ENCODE data around the gene RNASEH2A. TPM values are rescaled to one million over a fixed set of nuclear protein-coding genes. Genes with fewer than 3 reads are reported as not detected.

Gene RNASEH2A
- total RNA-seq, 1 donor from 2014 or later, result 22.1 TPM

DNA sequence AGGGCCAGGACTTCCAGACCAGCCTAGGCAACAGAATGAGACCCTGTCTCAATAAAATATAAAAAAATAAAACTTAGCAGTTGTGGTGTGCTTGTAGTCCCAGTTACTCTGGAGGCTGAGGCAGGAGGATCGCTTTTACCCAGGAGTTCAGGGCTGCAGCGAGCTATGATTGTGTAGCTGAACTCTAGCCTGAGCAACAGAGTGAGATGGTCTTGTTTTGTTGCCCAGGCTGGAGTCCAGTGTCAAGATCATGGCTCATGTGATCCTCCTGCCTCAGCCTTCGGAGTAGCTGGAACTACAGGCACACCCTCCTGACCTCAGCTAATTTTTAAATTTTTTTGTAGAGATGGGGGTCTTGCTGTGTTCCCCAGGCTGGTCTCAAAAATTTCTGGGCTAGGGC is 19.4 kb upstream of the RNASEH2A start:
- Mint-ChIP-seq H3K36me3 (ENCODE audit: low read depth) (peaks cover 12% of the 10 kb centered on the region), H3K4me3 (no peak overlapping the region), H3K9me3 (no peaks in the 10 kb centered on the region), H3K27ac (no peak overlapping the region), H3K27me3 (no peaks in the 10 kb centered on the region), H3K4me1 (peaks cover 44% of the 10 kb centered on the region)
- intact Hi-C loops (cut with micrococcal nuclease), result no loop called here
- DNase-seq (no peak), ATAC-seq (ENCODE audit: low read depth) (no peak)
- ChIA-PET POLR2A (interaction anchor here (1.3 to 13.2 kb wide), 3 partner anchors 9 to 53 kb away, joined by 3 to 909 read pairs (median 8); partner anchors contain the start of genes HOOK2 and TRIR), CTCF (interaction anchor here (0.7 to 4.3 kb wide), 3 partner anchors 9 to 61 kb away, joined by 3 to 43 read pairs (median 3); no protein-coding TSS in a partner anchor)
- TF ChIP-seq CTCF (IDR thresholded peaks at IDR 0.05), result no peak

DNA sequence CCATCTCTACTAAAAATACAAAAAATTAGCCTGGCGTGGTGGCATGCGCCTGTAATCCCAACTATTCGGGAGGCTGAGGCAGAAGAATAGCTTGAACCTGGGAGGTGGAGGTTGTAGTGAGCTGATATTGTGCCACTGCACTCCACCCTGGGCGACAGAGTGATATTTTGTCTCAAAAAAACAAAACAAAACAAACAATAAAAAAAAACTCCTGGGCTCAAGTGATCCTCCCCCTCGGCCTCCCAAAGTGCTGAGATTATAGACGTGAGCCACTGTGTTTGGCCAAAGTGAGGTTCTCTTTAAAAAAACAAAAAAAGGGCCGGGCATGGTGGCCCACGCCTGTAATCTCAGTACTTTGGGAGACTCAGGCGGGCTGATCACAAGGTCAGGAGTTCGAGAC is 18.9 kb upstream of the RNASEH2A start:
- DNase-seq, result no peak
- no peak for TF ChIP-seq CTCF (IDR thresholded peaks at IDR 0.05)
- POLR2A ChIA-PET, result interaction anchor here (1.3 to 13.2 kb wide), 3 partner anchors 8 to 53 kb away, joined by 3 to 909 read pairs (median 8); partner anchors contain the start of genes HOOK2 and TRIR
- CTCF ChIA-PET, result interaction anchor here (1.0 to 4.3 kb wide), 2 partner anchors 10 to 60 kb away, joined by 3 to 43 read pairs; no protein-coding TSS in a partner anchor
- Mint-ChIP-seq H3K4me1 (peaks cover 39% of the 10 kb centered on the region), H3K27ac (peak overlapping the region; percentile 99), H3K9me3 (no peaks in the 10 kb centered on the region), H3K27me3 (no peaks in the 10 kb centered on the region), H3K4me3 (no peak overlapping the region), H3K36me3 (ENCODE audit: low read depth) (peaks cover 12% of the 10 kb centered on the region)
- intact Hi-C loops (cut with micrococcal nuclease), result no loop called here
- no peak for ATAC-seq (ENCODE audit: low read depth)

- POLR2A ChIA-PET, result interaction anchor here (0.6 to 13.2 kb wide), 10 partner anchors 10 to 316 kb away, joined by 3 to 909 read pairs (median 5); partner anchors contain the start of genes CALR, HOOK2, RNASEH2A and TRIR
- Mint-ChIP-seq H3K27ac (peak overlapping the region; percentile 99), H3K9me3 (no peaks in the 10 kb centered on the region), H3K4me1 (peaks cover 39% of the 10 kb centered on the region), H3K36me3 (ENCODE audit: low read depth) (peaks cover 15% of the 10 kb centered on the region), H3K27me3 (no peaks in the 10 kb centered on the region), H3K4me3 (peak overlapping the region; percentile 90)
- no peak for ATAC-seq (ENCODE audit: low read depth)
- intact Hi-C loops (cut with micrococcal nuclease), result no loop called here
- CTCF ChIA-PET, result interaction anchor here (4.3 kb wide), 1 partner anchor 11 kb away, joined by 43 read pairs; no protein-coding TSS in a partner anchor
- no peak for DNase-seq
- TF ChIP-seq CTCF (IDR thresholded peaks at IDR 0.05), result no peak
Measured at GRCh38 chr19:12788042-12788681, 18.2 kb upstream of the RNASEH2A start.

DNA sequence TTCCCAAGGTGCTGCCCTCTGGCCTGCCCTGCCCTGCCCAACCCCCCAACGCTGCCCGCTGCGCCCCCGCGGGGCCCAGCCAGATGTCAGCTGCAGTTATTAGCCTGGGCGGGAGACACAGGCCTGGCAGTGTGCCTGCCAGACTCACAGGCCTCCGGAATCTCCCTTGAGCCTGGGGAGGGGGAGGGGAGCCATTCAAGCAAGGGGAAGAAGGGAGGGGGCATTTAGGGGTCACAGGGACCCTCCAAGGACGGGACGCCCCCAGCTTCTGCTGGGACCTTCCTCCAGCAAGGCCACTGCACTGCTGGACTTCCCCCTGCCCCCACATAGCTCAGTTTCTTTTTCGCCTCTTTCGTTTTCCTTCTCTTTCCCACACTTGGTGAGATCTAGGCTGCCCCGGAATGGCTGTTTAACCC is 17.7 kb upstream of the RNASEH2A start:
- peak; percentile 4 for ATAC-seq (ENCODE audit: low read depth)
- Mint-ChIP-seq H3K4me1 (peaks cover 39% of the 10 kb centered on the region), H3K9me3 (no peaks in the 10 kb centered on the region), H3K4me3 (peak overlapping the region; percentile 90), H3K27ac (peak overlapping the region; percentile 99), H3K27me3 (no peaks in the 10 kb centered on the region), H3K36me3 (ENCODE audit: low read depth) (peaks cover 18% of the 10 kb centered on the region)
- intact Hi-C loops (cut with micrococcal nuclease), result no loop called here
- CTCF ChIA-PET, result interaction anchor here (4.3 kb wide), 1 partner anchor 11 kb away, joined by 43 read pairs; no protein-coding TSS in a partner anchor
- POLR2A ChIA-PET, result interaction anchor here (0.6 to 13.2 kb wide), 11 partner anchors 10 to 316 kb away, joined by 3 to 909 read pairs (median 5); partner anchors contain the start of genes CALR, HOOK2 and RNASEH2A
- no peak for TF ChIP-seq CTCF (IDR thresholded peaks at IDR 0.05)
- peak; percentile 67 for DNase-seq
